ENCODE data around the gene DAP. TPM values are rescaled to one million over a fixed set of nuclear protein-coding genes. Genes with fewer than 3 reads are reported as not detected.

DAP gene
- total and polyA plus RNA-seq, 12 donors, result 27.4 to 197 (median 101) TPM

DNA sequence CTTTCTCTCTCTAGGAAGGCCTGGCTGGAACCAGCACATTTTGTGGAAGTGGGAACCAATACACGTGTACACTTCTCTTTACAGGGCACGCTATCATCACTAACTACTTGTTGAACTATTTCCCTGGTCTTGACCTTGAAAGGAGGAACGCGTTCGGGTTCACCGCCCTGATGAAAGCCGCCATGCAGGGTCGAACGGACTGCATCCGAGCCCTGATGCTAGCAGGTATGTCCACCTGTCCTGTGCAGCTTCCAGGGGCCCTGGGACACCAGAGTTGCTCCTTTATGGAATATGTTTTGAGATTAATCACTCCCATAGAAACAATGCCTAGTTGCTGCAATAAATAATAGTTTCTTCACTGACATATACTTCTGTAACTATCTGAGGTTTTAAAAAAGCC lies 123.1 kb downstream of the DAP start:
- intact Hi-C loops (cut with DNase I), result no loop called here
- Histone ChIP-seq H3K4me1 (replicated peaks in 1 of 2) (no peaks in the 10 kb centered on the region), H3K27me3 (no peaks in the 10 kb centered on the region), H3K27ac (no peak overlapping the region), H3K4me3 (no peak overlapping the region), H3K36me3 (replicated peaks in 1 of 2) (no peaks in the 10 kb centered on the region), H3K9me3 (replicated peaks in 1 of 3) (no peaks in the 10 kb centered on the region)
- 36 to 42% (median 37%) methylated on average over 9 to 10 of the region's 10 CpGs for WGBS, 4 donors
- no peak for DNase-seq
- TF ChIP-seq, protein P1, sequence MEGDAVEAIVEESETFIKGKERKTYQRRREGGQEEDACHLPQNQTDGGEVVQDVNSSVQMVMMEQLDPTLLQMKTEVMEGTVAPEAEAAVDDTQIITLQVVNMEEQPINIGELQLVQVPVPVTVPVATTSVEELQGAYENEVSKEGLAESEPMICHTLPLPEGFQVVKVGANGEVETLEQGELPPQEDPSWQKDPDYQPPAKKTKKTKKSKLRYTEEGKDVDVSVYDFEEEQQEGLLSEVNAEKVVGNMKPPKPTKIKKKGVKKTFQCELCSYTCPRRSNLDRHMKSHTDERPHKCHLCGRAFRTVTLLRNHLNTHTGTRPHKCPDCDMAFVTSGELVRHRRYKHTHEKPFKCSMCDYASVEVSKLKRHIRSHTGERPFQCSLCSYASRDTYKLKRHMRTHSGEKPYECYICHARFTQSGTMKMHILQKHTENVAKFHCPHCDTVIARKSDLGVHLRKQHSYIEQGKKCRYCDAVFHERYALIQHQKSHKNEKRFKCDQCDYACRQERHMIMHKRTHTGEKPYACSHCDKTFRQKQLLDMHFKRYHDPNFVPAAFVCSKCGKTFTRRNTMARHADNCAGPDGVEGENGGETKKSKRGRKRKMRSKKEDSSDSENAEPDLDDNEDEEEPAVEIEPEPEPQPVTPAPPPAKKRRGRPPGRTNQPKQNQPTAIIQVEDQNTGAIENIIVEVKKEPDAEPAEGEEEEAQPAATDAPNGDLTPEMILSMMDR (IDR thresholded peaks at IDR 0.05), result no peak
- TF ChIP-seq POLR2A (IDR thresholded peaks at IDR 0.05), result no peak

DNA sequence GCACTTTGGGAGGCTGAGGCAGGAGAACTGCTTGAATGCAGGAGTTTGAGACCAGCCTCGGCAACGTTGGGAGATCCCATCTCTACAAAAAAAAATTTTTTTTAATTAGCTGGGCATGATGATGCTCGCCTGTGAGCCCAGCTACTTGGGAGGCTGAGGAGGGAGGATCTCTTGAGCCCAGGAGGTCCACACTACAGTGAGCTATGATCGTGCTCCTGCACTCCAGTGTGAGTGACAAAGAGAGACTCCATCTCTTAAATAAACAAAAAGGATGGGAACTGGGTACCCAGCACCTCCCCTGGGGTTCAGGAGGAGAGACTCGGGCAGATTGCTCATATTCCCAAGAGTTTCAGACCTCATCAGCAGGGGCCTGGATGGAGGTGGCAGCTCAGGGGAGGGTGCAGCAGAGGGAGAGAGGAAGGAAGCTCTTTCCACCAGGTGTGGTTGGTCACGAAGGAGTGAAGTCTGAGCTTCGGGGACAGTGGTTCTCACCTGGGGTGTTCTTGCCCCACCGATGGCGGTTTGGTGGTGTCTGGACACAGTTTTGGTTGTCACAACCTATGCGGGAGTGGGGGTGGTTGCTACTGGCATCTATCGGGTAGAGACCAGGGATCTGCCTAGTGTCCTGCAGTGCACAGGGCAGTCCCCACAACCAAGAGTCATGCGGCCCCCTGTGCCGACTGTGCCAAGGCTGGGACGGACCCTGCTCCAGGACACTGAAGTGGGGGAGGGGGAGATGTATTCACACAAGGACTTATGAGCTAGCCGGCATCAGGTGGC lies 124.5 kb downstream of the DAP start:
- no peaks in the 10 kb centered on the region for H3K36me3 ChIP-seq (replicated peaks in 1 of 2)
- no peak overlapping the region for H3K27ac ChIP-seq
- DNase-seq, result no peak
- no peaks in the 10 kb centered on the region for H3K4me1 ChIP-seq (replicated peaks in 1 of 2)
- intact Hi-C loops (cut with DNase I), result no loop called here
- TF ChIP-seq POLR2A (IDR thresholded peaks at IDR 0.05), result no peak
- TF ChIP-seq, protein P1 (IDR thresholded peaks at IDR 0.05), result no peak
- H3K9me3 ChIP-seq (replicated peaks in 1 of 3), result no peaks in the 10 kb centered on the region
- 52 to 67% (median 64%) methylated on average over 11 to 15 of the region's 15 CpGs for WGBS, 4 donors
- no peaks in the 10 kb centered on the region for H3K27me3 ChIP-seq
- no peak overlapping the region for H3K4me3 ChIP-seq

DNA sequence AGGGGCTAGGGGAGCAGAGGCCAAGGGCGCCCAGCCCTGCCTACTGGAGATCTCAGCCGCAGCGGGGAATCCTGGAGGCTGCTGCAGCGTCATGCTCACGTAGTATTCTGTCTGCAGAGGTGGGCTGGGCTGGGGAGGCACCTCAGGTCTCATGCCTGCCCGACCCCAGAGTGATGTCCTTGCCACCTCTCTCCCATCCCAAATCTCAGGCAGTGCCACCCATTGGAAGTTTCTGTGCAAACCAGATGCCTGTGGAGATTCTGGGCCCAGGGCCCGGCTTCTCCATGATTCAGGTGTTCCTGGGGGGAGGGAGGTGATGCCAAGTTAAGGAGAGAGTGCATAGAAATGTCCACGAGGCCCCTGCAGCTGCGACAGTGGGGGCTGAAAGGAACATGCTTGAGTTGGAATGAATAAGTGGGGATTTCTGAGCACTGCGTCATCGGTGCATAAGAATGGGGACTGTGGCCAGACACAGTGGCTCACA lies 125.1 kb downstream of the DAP start:
- intact Hi-C loops (cut with DNase I), result no loop called here
- no peaks in the 10 kb centered on the region for H3K9me3 ChIP-seq (replicated peaks in 1 of 3)
- H3K27me3 ChIP-seq, result no peaks in the 10 kb centered on the region
- no peaks in the 10 kb centered on the region for H3K36me3 ChIP-seq (replicated peaks in 1 of 2)
- no peaks in the 10 kb centered on the region for H3K4me1 ChIP-seq (replicated peaks in 1 of 2)
- WGBS, 4 donors, result 58 to 72% (median 66%) methylated on average over 5 to 11 of the region's 11 CpGs
- H3K27ac ChIP-seq, result no peak overlapping the region
- TF ChIP-seq POLR2A (IDR thresholded peaks at IDR 0.05), result no peak
- TF ChIP-seq, protein P1 (IDR thresholded peaks at IDR 0.05), result no peak
- H3K4me3 ChIP-seq, result no peak overlapping the region
- DNase-seq, result no peak

DNA sequence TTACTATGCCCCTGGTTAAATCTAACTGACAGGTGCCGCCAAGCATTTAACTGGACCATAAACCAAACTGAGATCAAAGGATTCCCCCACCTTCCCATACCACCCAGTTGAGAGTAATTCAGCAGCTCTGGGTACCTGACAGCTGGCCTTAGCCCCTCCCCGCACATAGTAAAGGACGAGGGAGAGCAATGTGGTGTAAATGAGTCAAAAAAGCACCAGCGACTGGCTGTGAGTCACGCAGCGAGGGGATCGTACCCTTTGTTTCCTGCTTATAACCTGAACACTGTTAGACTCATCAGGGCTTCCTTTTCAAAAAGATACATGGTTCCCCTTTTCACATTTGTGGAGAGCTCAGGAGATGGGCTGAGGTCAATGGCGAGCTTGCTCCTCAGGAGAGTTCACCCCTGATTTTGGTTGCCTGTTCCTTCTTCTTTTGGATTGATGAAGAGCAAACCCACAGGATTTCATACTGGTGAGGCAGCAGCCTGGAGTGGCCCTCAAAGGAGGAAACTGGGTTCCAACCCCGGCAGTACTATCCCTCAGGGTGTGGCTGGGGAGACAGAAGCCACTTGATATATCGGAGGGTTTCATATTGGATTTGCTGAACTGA lies 125.7 kb downstream of the DAP start:
- Histone ChIP-seq H3K36me3 (replicated peaks in 1 of 2) (no peaks in the 10 kb centered on the region), H3K4me1 (replicated peaks in 1 of 2) (no peaks in the 10 kb centered on the region), H3K27ac (no peak overlapping the region), H3K4me3 (no peak overlapping the region), H3K27me3 (no peaks in the 10 kb centered on the region), H3K9me3 (replicated peaks in 1 of 3) (no peaks in the 10 kb centered on the region)
- DNase-seq, result no peak
- TF ChIP-seq, protein P1 (IDR thresholded peaks at IDR 0.05), result no peak
- TF ChIP-seq POLR2A (IDR thresholded peaks at IDR 0.05), result no peak
- 27 to 54% (median 44%) methylated on average over 10 of the region's 10 CpGs for WGBS, 4 donors
- intact Hi-C loops (cut with DNase I), result no loop called here

Measured in adrenal gland (tissue), 12 donors.